GM23338 (cell line): Measurements from ENCODE around the gene LCN10. TPM values are rescaled to one million over a fixed set of nuclear protein-coding genes. Genes with fewer than 3 reads are reported as not detected.

ENCODE experiments used
- ATAC-seq: fragments of 200-7000 bp; cut with Tn5 transposase; 3 replicates; pipeline ENCODE4 v1.9.1; 2020
- DNase-seq: peaks from one replicate; pipeline ENCODE4 v3.0.0-alpha.2; 2015; ENCODE audit warnings: low spot score
- H2AFZ ChIP-seq: fragments of 200-600 bp; sonication (generic); 2 replicates; pipeline ENCODE4 v1.8.0; 2016; ENCODE audit warnings: antibody characterized with exemption, mild to moderate bottlenecking, moderate library complexity
- H3F3A ChIP-seq: fragments of 200-600 bp; sonication (generic); replicated peaks from 2 replicates; pipeline ENCODE4 v1.8.0; 2017; ENCODE audit warnings: antibody characterized with exemption, mixed run types, low read depth
- H3K27ac ChIP-seq: fragments of 200-600 bp; sonication (generic); 2 replicates; pipeline ENCODE4 v1.6.1; 2016; ENCODE audit warnings: low read depth
- H3K27me3 ChIP-seq: fragments of 200-600 bp; sonication (generic); 2 replicates; pipeline ENCODE4 v1.8.0; 2016; ENCODE audit warnings: mild to moderate bottlenecking, mixed run types, moderate library complexity; ENCODE audit not compliant: insufficient read depth
- H3K36me3 ChIP-seq: fragments of 200-600 bp; sonication (generic); 2 replicates; pipeline ENCODE4 v1.8.0; 2016; ENCODE audit warnings: mild to moderate bottlenecking; ENCODE audit not compliant: insufficient read depth
- H3K4me1 ChIP-seq: fragments of 200-600 bp; sonication (generic); 2 replicates; pipeline ENCODE4 v1.8.0; 2016; ENCODE audit warnings: mild to moderate bottlenecking, moderate library complexity; ENCODE audit not compliant: insufficient read depth
- H3K4me2 ChIP-seq: fragments of 200-600 bp; sonication (generic); 2 replicates; pipeline ENCODE4 v1.7.1; 2017; ENCODE audit warnings: mixed run types
- H3K4me3 ChIP-seq: fragments of 200-600 bp; sonication (generic); 2 replicates; pipeline ENCODE4 v1.6.1; 2016; ENCODE audit warnings: mixed run types
- H3K79me2 ChIP-seq: fragments of 200-600 bp; sonication (generic); replicated peaks from 2 replicates; pipeline ENCODE4 v1.8.0; 2017; ENCODE audit warnings: mild to moderate bottlenecking; ENCODE audit not compliant: insufficient read depth
- H3K9me2 ChIP-seq: fragments of 200-600 bp; sonication (generic); 2 replicates; pipeline ENCODE4 v1.8.0; 2017; ENCODE audit not compliant: insufficient read depth
- H4K20me1 ChIP-seq: fragments of 200-600 bp; sonication (generic); replicated peaks from 2 replicates; pipeline ENCODE4 v1.8.0; 2017; ENCODE audit warnings: mild to moderate bottlenecking; ENCODE audit not compliant: insufficient read depth
- H3K27ac Mint-ChIP-seq: 2 replicates; pipeline ENCODE4 v1.8.0; 2020; ENCODE audit warnings: inconsistent platforms, mild to moderate bottlenecking, moderate library complexity, mixed read lengths
- H3K27me3 Mint-ChIP-seq: 3 replicates; pipeline ENCODE4 v1.8.0; 2022; ENCODE audit warnings: low read depth, mild to moderate bottlenecking, moderate library complexity, mixed read lengths, inconsistent platforms; ENCODE audit not compliant: insufficient read depth, poor library complexity
- H3K36me3 Mint-ChIP-seq: 3 replicates; pipeline ENCODE4 v1.8.0; 2021; ENCODE audit warnings: low read depth, mild to moderate bottlenecking, inconsistent platforms, moderate library complexity, mixed read lengths
- H3K4me1 Mint-ChIP-seq: 3 replicates; pipeline ENCODE4 v1.8.0; 2020; ENCODE audit warnings: mild to moderate bottlenecking, inconsistent platforms, mixed read lengths
- H3K4me3 Mint-ChIP-seq: 3 replicates; pipeline ENCODE4 v1.8.0; 2021; ENCODE audit warnings: moderate library complexity, mild to moderate bottlenecking, inconsistent platforms, mixed read lengths
- H3K9me3 Mint-ChIP-seq: 3 replicates; pipeline ENCODE4 v1.8.0; 2020; ENCODE audit warnings: moderate library complexity, mild to moderate bottlenecking, inconsistent platforms, mixed read lengths
- CREB1 ChIP-seq: fragments of 250-450 bp; sonication (Bioruptor Pico); IDR thresholded peaks from 2 replicates; pipeline ENCODE4 v1.5.0; 2020; ENCODE audit warnings: low read depth, mild to moderate bottlenecking, moderate library complexity
- ETS1 ChIP-seq: IDR thresholded peaks from 2 replicates; pipeline ENCODE4 v1.6.1; 2016; ENCODE audit warnings: antibody characterized with exemption
- NANOG ChIP-seq: IDR thresholded peaks from 2 replicates; pipeline ENCODE4 v1.6.1; 2016; ENCODE audit warnings: antibody characterized with exemption, borderline replicate concordance
- POLR2AphosphoS5 ChIP-seq: IDR thresholded peaks from 2 replicates; pipeline ENCODE4 v1.6.1; 2016; ENCODE audit warnings: antibody characterized with exemption, low read depth
- REST ChIP-seq: IDR thresholded peaks from one replicate; pipeline ENCODE4 v1.6.1; 2018; ENCODE audit warnings: antibody characterized with exemption; ENCODE audit not compliant: unreplicated experiment
- STAT1 ChIP-seq: IDR thresholded peaks from one replicate; pipeline ENCODE4 v1.6.1; 2016; ENCODE audit warnings: antibody characterized with exemption; ENCODE audit not compliant: unreplicated experiment
- ZNF114 ChIP-seq: fragments of 250-450 bp; sonication (Bioruptor Pico); IDR thresholded peaks from 2 replicates; pipeline ENCODE4 v1.5.0; 2020; ENCODE audit warnings: mild to moderate bottlenecking, moderate library complexity
- ZNF462 ChIP-seq: fragments of 250-450 bp; sonication (Bioruptor Pico); IDR thresholded peaks from 2 replicates; pipeline ENCODE4 v1.5.0; 2020; ENCODE audit warnings: mild to moderate bottlenecking, moderate library complexity
- polyA plus RNA-seq: library from polyadenylated mRNA; unstranded; fragments of >200 nt; fragmentation: Nextera tagmentation; extraction: Ambion mirVana; gene quantifications from 2 replicates; pipeline ENCODE4 v1.2.1, GENCODE V29; 2016
- total RNA-seq: library from RNA; depleted of rRNA; stranded (reverse); fragments of >200 nt; shearing (Covaris generic); gene quantifications from 2 replicates; pipeline ENCODE4 v1.2.3, GENCODE V29; 2014

Gene LCN10
- total and polyA plus RNA-seq, 2 experiments from 2014 or later: 0.45 to 0.74 TPM

- no peak overlapping the region for H3K4me3 ChIP-seq
- ATAC-seq (no peak), DNase-seq (no peak)
- H3K36me3 ChIP-seq: no peaks in the 10 kb centered on the region
- H3K79me2 ChIP-seq: peaks cover 10% of the 10 kb centered on the region; the same call in 1 of the 2 replicates
- no peaks in the 10 kb centered on the region for H3K9me2 ChIP-seq
- peaks cover 13% of the 10 kb centered on the region for H3K27me3 Mint-ChIP-seq
- H3K4me2 ChIP-seq: no peak overlapping the region
- H3F3A ChIP-seq: 0 out of 2 replicates have a peak, but pooled peaks cover 7% of the 10 kb centered on the region
- no peak overlapping the region; the same call in 2 of the 3 replicates for H3K4me3 Mint-ChIP-seq
- H3K36me3 Mint-ChIP-seq: no peaks in the 10 kb centered on the region
- peaks cover 3% of the 10 kb centered on the region; the same call in 2 of the 3 replicates for H3K4me1 Mint-ChIP-seq
- no peak for TF ChIP-seq STAT1
- no peak for TF ChIP-seq ZNF462 (CRISPR knock-in tag)
- no peak for TF ChIP-seq REST
- no peak for TF ChIP-seq ETS1
- TF ChIP-seq NANOG: no peak
- TF ChIP-seq CREB1 (CRISPR knock-in tag): no peak
- TF ChIP-seq POLR2AphosphoS5: no peak
- no peak for TF ChIP-seq ZNF114 (CRISPR knock-in tag)
- H3K27ac ChIP-seq: no peak overlapping the region
- H3K9me3 Mint-ChIP-seq: no peaks in the 10 kb centered on the region
- peaks cover 7% of the 10 kb centered on the region for H4K20me1 ChIP-seq
- peaks cover 13% of the 10 kb centered on the region for H3K27me3 ChIP-seq
- H3K27ac Mint-ChIP-seq: no peak overlapping the region
- peaks cover 4% of the 10 kb centered on the region; the same call in 1 of the 2 replicates for H3K4me1 ChIP-seq
- no peak overlapping the region for H2AFZ ChIP-seq
Measured at GRCh38 chr9:136710543-136710942, 32.2 kb downstream of the LCN10 start.
